NCI-H2029 (cell line): ENCODE results near the gene SOS2.

Experiments
- DNase-seq: peaks from one replicate; lab custom pipeline; 2025; lab: John Stamatoyannopoulos, UW

Gene SOS2

DNA sequence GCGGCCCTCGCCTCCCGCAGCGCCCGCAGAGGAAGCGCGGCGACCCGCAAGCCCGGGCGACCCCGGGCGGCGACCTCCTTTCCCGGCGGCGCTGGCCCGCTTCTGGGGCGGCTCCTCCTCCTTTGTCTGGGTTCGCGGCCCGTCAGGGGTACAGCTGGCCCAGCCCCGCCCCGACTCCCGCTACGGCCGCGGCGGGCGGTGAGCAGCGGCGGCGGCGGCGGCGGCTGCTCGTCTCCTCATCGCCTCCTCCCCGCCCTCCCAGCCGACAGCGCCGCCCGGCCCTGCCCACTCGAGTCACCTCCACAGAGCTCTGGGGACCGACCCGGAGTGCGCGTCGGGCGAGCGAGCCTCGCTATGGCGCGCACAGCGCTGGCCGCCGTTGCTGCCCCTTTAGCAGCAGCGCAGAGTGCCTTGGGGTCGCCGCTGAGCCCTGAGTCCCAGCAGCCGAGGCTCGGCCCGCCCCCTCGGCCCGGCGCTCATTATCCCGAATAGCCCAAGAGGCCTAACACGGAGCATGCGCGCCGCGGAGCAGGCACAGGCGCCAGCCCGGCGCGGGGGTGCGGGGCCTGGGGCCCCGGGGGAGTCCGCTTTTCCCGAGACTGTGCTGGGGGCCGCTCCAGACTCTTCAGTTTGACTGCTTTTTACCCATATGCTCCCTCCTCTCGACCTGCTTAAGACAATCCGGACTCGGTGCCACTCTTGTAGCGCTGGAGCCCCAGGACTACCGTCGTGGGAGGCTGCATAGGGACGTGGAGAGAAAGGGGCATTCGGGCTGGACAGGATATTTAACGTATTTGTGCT is at the start of gene SOS2:
Gene SOS2 (minus strand): TSS at position 104 of the 801 bp plus-strand sequence. CDS start 295 bp downstream, outside the sequence.
- DNase-seq, result peak; percentile 82

DNA sequence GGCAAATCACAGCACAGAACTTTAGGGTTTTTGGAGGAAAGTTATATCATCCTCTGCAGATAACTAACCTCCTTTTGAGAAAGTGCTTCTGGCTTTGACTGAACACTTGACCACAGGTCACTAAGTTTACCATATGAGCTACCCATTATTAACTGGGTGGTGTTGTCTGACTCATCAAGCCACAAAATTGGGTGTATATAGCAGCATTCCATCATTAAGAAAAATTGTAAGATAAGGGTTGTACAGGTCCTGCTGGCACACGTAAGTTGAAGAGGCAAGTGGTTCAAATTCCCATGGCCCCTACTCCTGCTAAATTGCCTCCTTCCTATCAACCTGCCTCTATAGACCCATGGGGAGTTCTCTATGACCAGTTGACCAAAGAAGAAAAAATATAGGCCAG is 41.1 kb upstream of the SOS2 start:
- no peak for DNase-seq

DNA sequence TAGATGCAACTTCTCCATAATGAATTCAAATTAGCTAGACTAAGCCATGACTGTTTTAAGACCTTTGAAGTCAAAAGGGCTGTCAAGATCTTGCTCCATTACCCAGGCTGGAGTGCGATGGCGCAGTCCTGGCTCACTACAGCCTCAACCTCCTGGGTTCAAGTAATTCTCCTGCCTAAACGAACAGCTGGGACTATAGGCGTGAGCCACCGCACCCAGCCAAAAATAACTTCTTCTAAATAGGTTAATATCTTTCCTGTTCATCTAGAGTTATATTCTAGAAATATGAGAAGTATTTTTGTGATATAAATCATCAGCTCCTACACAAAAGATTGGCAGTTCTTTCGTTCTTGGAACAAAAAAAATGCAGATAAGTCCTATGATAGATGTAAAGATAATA is 39.6 kb upstream of the SOS2 start:
- DNase-seq, result no peak

DNA sequence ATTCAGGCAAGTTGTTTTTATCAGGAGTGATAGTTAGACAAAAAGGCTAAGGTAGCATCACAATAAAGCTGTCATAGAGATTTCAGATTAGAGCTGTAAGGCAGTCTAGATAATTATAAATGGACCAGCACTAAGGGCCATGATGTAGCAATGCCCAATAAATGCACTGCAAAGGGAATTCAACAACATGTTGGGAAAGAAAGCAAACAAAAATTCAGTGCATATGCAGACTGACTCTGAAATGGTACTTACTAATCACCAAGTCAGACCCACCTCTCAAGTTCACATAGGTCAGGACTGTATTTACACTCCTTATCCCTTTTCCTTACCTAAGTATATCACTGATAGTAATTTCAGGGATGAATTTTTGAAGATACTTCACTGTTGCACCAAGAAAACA is 33.7 kb upstream of the SOS2 start:
- no peak for DNase-seq

DNA sequence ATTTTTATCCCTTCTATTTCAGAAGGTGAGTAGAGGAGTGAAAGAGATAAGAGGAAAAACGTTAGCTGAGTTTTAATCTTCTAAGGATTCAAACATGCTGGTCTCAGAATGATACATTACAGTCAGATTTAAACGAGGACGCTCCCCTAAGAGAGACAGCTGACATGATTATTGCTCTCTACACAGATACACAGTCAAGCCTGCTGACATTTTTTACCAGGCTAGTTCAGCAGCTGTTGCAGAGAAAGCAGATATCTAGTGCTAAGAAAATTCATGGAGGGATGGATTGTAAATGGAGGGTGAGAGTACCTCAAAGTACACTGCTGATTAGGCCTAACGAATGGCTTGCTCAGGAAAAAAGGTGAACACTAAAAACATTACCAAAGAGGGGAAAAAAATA is 31.9 kb upstream of the SOS2 start:
- no peak for DNase-seq

DNA sequence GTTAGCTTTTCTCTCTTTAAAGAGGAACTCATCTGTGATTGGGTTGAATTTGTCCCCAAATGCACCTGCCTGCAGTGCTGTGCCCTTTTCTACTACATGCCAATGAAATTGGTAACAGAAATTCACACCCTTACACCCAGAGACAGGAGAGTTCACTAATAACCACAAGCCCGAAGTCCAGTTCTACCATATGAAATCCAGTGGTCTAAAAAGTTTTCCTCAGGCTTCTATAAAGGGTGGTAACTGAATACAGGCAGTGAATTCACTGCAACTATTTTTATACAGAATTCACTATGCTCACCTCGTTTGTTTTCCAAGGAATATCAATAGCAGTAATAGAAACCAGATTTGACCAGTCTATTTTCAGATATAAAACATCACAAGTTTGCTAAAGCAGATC is 31.5 kb upstream of the SOS2 start:
- DNase-seq, result no peak

DNA sequence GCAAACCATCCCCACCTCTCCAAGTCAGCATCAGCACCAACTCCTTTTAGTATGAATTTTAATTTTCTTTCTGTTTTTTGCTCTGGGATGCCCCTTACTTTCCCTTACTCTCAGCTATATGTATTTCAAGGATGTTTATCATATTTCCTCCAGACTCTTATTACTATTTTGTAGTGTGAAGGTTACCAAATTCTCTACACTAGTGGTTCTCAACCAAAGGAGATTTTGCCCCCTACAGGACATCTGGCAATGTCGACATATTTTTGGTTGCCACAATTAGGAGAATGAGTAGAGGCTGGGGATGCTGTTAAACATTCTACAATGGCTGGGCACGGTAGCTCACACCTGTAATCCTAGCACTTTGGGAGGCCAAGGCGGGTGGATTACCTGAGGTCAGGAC is 29.1 kb upstream of the SOS2 start:
- DNase-seq, result no peak

DNA sequence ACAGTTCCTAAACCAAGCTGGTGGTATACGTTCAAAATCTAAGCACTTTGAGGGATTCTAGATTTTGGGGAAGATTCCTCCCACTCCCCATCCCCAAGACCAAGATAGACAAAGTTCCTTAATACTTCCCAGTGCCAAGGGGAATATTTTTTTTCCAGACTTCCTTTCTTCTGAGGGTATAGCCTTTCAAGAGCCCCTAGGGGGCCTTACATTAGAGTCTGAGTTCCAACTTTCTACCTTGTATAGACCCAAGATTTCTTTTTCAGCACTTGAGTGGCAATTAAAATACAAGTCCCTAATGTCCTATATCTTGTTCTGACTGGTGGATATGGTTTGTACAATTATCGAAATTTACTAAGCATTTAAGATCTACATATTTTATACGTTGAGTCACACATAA is 28.7 kb upstream of the SOS2 start:
- DNase-seq, result no peak

DNA sequence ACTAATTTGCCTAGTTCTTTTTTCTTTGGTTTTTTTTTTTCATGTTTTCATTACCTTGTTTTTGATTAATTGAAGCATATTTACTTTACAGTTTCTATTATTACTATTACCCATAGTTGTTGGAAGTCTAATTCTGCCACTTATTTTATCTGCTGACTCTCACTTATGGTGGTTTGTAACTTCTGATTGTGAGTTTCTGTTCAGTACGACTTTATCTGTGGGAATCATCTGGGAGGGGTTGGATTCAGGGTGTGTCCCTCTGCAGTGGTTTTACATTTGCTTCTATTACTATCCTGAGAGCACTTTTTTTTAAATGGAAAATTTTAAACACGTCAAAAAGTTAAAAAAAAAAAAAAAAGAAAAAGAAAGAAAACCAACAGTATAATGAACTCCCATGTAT is 26.4 kb upstream of the SOS2 start:
- DNase-seq, result no peak

DNA sequence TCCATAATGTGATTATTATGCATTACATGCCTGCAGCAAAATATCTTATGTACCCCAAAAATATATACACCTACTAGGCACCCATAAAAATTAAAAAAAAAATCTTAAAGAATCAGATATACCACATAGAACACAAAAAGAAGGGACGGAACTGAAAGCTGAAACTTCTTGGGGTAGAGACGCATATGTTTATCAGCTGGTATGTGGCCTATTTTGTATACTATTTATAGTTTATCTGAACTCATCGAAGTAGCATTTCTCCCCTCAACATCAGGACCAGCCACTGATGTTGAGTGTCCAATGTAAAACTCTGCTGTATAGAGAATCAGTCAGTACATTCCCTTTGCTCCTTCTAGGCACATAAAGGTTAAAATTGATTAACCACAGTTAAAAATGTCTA is 22.9 kb upstream of the SOS2 start:
- no peak for DNase-seq

DNA sequence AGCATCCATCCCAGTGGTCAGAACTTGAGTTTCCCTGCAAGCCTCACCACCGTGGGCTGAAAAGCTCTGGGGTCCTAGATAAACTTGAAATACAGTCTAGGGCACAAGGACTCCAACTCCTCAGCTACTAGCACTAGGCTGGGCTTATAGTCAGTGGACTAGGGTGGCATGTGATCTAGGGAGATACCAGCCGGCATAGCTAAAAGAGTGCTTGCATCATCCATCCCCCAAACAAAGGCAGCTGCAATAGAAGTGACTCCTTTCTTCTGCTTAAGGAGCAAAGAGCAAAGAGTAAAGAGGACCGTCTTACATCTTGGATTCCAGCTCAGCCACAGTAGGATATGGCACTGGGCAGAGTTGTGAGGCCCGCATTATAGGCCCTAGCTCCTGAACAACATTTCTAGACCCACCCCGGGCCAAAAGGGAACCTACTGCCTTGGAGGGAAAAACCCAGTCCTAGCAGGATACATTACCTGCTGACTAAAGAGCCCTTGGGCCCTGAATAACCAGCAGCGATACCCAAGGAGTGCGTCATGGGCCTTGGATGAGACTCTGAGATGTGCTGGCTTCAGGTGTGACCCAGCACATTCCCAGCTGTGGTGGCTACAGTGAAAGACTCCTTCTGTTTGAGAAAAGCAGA is 17.9 kb upstream of the SOS2 start:
- DNase-seq, result no peak

DNA sequence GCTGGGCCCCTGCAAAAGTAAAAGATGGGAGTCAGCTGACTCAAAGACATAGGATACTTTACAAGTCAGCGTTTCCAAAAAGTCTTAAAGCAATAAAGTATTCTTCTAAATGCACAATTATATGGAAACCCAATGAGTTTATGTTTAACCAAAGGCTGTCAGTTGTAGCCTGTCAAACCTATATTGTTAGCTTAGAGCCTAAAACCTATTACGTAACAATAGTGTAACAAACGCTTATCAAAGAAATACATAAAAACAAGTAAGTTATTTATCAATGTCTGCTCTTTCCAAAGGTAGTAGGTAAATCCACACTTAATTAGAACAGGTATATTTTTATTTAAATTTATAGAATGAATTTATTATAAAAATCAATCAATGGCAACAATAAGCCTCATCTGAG is 15.9 kb upstream of the SOS2 start:
- no peak for DNase-seq

DNA sequence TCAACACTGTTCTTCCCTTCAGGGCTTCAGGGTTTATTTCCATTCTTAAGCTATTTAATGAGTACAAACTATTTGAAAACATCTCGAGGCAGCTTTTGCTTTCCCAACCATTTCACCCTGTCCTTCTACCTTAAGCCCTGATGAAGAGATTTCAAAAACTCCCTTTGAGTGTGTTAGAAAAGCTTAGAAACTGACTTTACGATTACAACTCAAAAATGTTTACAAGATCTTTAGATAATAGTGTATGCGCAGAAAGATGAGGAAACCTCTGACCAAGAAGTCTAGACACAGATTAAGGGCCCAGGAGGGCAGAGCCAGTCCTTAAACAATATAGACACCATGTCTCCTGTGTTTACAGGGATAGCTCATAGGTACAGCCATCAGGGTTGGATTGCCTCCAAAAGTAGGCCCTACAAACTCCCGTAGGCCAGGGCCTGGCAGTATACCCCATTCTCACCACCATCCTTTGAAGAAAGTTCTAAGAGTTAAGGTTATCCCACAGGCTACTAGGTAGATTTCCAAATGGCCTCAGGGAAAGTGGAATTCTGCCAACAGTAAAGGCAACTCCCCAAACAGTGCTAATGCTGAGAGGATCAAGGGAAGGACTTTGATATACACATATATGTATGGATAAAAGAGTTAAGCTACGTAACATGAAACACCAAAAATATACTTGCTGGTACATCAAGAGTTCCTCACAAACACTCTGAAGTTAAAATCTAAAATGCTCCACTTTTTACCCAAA is 11.4 kb upstream of the SOS2 start:
- DNase-seq, result no peak

DNA sequence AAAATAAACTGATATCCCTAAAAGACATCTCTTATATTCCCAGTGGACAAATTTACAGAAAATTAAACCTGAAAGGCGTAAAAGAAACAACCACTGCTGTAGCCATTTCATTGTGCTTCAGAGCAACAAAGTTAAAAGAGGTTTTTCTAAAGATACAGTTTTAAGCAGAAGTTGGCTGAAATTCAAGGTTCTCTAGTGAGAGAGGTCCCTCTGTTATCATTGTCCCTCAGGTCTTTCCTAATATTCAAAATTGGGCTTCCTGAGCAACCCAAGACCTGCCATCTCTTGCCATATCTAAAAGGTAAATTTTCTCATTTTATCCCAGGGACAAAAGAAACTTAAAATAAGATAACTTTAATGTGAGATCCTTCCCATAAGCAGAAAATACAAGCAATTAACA is 10.7 kb upstream of the SOS2 start:
- DNase-seq, result no peak

DNA sequence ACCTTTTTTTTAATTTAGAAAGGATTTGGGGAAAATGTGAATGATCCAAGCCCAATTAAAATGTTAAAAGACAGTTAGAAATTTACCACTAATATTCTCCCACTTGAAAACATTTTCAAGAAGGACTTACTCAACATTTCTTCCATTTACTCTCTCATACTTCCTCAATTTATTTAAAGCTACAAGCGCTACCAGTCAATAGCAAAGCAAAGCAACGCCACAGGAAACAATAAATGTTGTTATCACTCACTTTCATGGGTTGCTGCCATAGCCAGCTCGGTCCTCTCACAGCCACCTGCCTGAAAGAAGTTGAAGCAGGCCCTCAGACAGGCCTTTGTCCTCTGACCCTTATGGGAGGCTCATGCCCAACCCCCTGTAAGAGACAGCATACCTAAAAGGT is 6.0 kb upstream of the SOS2 start:
- DNase-seq, result peak; percentile 69

DNA sequence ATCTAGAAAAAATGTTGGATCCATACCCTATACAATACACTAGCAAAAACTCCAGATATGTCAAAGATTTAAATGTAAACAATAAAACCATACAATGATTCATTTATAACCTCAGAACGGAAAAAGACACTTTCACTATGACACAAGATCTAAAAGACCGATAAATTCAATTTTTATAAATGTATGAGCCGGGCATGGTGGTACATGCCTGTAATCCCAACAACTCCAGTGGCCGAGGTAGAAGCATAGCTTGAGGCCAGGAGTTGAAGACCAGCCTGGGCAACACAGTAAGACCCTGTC is 2.5 kb upstream of the SOS2 start:
- no peak for DNase-seq

DNA sequence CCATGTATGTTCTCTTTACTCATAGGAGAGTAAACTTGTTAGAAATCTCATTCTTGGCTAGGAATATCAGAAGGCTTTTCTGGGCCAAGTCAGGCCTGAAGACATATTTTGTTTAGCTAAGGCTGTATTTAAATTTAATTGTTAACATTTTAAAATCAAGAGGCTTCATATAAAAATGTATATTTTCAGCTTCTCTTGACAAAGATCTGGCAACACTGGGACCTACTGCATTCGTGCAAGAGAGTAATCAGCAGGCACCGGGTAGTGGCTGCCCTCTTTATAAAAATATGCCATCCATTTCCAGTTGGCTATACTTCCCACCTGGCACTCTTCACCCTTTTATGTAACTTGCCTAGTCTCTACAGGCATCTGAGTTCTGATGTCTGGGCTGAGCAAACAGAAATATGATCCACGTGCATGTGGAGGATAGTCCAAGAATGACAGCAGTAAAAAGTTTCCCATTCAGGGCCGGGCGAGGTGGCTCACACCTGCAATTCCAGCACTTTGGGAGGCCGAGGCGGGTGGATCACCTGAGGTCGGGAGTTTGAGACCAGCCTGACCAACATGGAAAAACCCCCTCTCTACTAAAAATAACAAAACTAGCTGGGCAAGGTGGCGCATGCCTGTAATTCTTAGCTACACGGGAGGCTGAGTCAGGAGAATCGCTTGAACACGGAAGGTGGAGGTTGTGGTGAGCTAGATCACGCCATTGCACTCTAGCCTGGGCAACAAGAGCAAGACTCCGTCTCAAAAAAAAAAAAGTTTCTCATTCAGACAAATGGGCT is 2.0 kb upstream of the SOS2 start:
- peak; percentile 52 for DNase-seq

DNA sequence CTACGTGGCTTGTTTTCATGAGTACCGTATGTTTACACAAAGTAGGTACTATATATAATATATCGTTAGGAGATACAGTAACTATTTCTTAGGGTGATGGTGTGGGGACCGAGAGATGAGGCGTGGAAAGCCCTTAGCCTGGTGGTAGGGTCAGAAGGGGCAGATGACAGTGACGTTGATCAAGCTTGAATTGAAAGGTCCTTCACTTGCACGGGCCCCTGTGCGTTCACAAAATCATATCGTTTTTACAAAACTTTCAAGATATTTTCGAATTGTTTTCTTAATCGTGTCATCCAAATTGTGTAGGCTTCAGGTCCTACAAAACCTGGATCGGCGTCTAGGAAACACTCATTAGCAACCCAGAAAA is 881 bp upstream of the SOS2 start:
- DNase-seq, result no peak

DNA sequence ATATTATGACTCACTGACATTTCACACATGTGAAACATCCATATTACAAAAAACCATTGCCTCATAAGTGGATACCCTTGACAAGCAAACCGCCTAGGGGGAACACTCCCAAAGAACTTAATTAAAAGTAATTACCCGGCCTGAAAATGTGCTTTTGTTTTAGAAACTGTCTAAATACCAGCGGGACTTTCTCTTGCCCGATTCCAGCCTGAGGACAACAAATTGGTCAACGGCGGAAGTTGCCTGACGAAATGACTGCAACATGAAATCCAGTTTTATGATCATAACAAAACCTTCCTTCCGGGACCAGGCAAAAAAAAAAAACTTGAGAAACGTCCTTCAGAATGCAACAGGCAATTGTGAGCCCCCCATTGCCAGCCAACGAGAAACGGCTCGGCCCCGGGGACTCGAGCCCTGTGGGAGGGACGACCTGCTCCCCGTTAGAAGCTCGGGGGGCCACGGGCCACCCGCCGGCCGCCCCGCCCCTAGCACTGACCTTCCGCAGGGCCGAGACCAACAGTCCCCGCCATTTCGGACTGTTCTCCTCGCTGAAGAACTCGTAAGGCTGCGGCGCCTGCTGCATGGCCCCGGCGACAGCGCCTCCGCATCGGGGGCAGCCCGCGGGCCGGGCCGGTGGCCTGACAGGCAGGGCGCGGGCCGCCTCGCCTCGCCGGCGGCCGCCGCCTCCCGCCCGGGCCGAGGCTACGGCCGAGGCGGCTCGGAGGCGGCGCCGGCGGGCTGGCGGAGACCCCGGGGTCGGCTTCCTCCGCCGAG is 490 bp downstream of the SOS2 start:
- peak; percentile 31 for DNase-seq

DNA sequence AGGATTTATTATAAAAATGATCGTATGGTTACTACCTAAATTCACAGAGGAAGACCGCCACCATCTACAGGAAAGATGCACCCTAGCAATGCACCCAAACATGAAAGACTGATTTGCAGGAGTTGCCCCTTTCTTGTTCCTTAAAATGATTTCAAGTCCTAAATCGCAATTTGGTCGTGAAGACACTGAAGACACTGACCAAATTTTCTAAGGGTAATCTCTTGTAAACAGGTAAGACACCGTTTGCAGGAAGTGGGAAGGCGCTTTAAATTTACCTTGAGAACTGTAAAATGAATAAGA is 1.0 kb downstream of the SOS2 start:
- DNase-seq, result no peak

DNA sequence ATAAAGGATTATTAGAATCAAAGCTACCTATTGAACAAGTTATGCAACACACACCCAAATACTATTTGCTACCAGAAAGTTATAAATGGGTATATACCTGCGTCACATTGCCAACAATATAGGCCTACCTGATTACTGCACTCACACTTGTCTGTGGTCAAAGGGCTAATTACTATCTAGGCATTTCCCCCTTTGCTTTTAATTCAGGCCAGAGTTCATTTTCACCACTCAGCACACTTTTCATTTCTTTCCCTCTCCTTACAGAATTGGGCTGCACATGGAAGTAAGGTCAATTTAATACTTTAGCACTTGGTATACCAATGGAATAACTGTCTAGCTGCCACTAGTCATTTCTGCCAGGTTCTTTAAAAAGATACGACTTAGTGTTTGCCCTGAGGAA is 1.7 kb downstream of the SOS2 start:
- no peak for DNase-seq

DNA sequence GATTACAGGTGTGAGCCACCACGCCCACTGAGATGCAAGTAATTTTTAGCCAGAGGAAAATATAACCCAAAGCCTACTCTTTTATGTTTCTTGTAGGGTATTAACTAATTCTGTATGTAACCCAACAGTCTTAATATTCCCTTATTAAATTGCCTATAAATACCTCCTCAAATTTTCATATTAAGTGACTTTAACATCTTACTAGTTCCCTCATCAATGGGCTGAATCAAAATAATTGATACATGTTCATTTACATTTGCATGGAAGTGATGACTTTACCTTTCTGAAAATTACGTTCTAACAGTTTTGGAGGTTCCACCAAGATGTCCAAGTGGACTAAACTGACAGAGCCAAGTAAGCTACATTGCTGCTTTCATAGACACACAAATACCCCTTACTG is 3.1 kb downstream of the SOS2 start:
- no peak for DNase-seq
